GM19328 (cell line): ENCODE measurements around the gene SAMD8.
"Not testable (repeated sequence)": the region's sequence is repeated elsewhere in the genome, so short reads cannot be mapped to it uniquely, and the experiment has no call there.

Source experiments
- ATAC-seq: cut with Tn5 transposase; IDR thresholded peaks from one replicate; pipeline ENCODE4 v1.9.1; 2021; ENCODE audit warnings: mild to moderate bottlenecking, moderate library complexity; ENCODE audit not compliant: unreplicated experiment

SAMD8 gene

GRCh38 chr10:75137533-75138438 lies 26.3 kb downstream of the SAMD8 start:
- no peak for ATAC-seq

GRCh38 chr10:75140246-75140645 lies 28.8 kb downstream of the SAMD8 start:
- ATAC-seq: no peak

GRCh38 chr10:75143353-75143752 lies 31.9 kb downstream of the SAMD8 start:
- no peak for ATAC-seq

- no peak for ATAC-seq
Measured at GRCh38 chr10:75145590-75145989, 34.1 kb downstream of the SAMD8 start.

- ATAC-seq: no peak
Measured at GRCh38 chr10:75146780-75147179, 35.3 kb downstream of the SAMD8 start.

GRCh38 chr10:75150656-75151055 lies 39.2 kb downstream of the SAMD8 start:
- no peak for ATAC-seq

GRCh38 chr10:75159519-75159918 lies 48.1 kb downstream of the SAMD8 start:
- no peak for ATAC-seq

GRCh38 chr10:75165684-75166622 lies 54.5 kb downstream of the SAMD8 start:
- ATAC-seq: peak; percentile 91

- peak; percentile 6 for ATAC-seq
Measured at GRCh38 chr10:75166623-75166972, 55.1 kb downstream of the SAMD8 start.

GRCh38 chr10:75168275-75168674 lies 56.8 kb downstream of the SAMD8 start:
- no peak for ATAC-seq

GRCh38 chr10:75170215-75170614 lies 58.8 kb downstream of the SAMD8 start:
- no peak for ATAC-seq

- ATAC-seq: no peak
Measured at GRCh38 chr10:75175046-75175445, 63.6 kb downstream of the SAMD8 start.

- ATAC-seq: no peak
Measured at GRCh38 chr10:75176046-75176445, 64.6 kb downstream of the SAMD8 start.

- ATAC-seq: no peak
Measured at GRCh38 chr10:75176736-75177135, 65.3 kb downstream of the SAMD8 start.

GRCh38 chr10:75179657-75180177 lies 68.3 kb downstream of the SAMD8 start:
- no peak for ATAC-seq

- no peak for ATAC-seq
Measured at GRCh38 chr10:75180592-75180991, 69.1 kb downstream of the SAMD8 start.

GRCh38 chr10:75181073-75181472 lies 69.6 kb downstream of the SAMD8 start:
- ATAC-seq: no peak

GRCh38 chr10:75186310-75186709 lies 74.9 kb downstream of the SAMD8 start:
- ATAC-seq: no peak

- ATAC-seq: no peak
Measured at GRCh38 chr10:75187961-75188426, 76.5 kb downstream of the SAMD8 start.

- ATAC-seq: not testable (repeated sequence)
Measured at GRCh38 chr10:75188522-75188921, 77.1 kb downstream of the SAMD8 start.
